HG03558 (cell line): ENCODE measurements around the gene RIMS1.

ENCODE experiments used
- ATAC-seq: cut with Tn5 transposase; IDR thresholded peaks from one replicate; pipeline ENCODE4 v1.9.1; 2021; ENCODE audit warnings: moderate number of reproducible peaks; ENCODE audit not compliant: unreplicated experiment; ENCODE audit errors: extremely low read depth

Gene RIMS1

DNA sequence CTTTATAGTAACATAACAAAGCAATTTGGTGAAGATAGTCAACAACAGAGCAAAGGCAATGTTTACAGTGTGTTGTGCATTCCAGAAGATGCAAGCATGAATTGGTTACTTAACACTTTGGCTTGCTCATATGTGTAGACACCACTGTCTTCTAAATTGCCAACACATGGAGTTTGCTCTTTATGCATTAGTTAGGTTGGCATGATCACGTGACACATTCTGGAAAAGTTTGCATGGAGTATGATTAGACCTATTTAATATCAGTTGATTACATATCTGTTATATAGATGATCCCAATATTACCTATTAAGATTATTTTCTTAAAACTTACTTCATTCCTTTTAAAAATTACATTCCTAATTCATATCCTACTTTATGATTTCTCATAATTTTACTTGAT is 197.6 kb downstream of the RIMS1 start:
- no peak for ATAC-seq

DNA sequence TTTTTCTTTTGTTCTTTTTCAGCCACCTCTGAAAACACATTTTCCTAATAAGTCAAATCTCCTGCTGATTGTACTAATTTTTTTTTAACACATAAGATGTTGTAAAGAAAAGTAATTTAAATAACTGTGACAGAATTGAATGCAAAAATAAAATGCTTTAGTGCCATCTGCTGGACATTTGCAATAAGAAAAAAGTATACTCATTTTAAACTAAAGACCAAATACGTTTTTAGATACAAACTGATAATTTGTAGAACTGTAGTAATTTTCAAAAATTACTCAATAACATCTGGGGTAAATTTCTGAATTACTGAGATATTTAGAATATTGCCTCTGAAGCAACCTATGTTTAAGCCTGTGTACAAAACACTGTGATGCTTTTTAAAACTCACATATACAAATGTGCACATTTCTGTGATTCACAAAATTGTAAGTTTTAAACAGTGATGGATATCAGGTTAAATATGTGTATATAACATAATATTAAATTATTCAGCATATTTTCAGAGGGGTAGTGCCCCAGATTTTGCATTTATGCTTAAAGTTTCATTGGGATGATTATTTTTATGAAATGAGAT is 198.7 kb downstream of the RIMS1 start:
- ATAC-seq, result no peak

DNA sequence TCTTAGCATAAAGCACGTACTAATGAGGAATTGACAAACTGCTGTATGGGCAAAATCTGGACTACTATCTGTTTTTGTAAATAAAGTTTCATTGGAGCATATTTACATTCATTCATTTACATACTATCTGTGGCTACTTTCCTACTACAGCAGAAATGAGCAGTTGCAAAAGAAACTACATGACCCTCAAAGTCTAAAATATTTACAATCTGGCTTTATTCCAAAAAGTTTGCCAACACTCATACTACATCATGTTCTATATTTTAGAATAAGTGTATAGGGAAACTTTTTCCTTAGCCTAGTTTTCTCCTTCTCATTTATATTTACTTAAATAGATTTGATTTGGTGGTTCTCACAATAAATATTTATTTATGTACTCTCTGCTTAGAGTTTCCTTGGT is 208.2 kb downstream of the RIMS1 start:
- ATAC-seq, result no peak

DNA sequence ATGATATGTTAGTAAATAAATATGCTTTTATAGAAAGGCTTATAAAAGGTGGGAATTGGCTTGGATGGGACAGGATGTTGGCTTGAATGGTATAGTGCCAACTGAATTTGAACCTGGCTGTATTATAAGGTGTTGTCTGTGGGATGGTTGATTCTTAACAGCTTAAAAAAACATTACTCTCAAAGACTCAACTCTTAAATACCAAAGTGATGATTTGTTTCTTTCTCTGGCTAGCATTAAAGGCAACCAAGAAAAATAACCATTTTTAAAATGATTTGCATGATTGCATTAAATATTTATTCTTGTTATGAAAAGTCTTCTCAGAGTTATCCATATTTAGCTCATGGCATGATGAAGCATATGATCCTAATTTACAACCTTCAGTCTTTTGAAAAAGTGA is 216.2 kb downstream of the RIMS1 start:
- no peak for ATAC-seq

DNA sequence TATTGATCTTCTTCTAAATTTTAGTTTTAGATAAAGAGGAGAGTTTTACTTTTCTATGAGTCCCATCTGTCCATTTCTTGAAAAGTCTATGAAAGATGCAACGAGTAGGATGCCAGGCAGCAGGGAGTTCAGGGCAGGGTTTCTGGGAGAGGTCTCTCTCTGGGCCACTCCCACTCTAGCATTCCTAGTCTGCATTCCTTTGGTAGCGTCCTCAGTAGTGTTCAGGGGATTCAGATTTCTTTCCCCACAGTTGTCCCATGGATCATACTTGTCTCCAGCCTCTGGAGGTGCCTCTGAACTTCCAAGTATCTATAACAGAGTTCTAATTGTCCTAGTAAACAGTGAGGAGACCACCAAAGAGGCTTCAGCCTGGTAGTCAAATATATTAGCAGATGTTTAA is 225.3 kb downstream of the RIMS1 start:
- ATAC-seq, result no peak

DNA sequence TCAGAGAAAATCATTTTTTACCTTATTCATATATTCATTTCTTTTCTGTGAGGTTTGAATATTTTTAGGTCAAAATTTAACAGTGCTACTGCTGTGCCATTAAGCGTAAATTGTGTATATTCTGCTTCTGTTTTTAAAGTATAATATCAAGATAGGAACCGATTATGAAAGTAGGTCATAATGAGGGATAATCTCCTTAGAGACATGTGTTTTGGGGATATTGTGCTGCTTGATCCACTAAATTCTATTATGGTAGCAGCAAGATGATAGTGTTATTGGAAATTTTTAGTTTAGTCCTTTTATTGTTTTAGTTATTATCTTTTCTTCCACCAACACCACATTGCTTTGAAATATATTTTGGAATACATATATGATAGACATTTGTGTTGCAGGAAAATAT is 244.0 kb downstream of the RIMS1 start:
- ATAC-seq, result no peak

DNA sequence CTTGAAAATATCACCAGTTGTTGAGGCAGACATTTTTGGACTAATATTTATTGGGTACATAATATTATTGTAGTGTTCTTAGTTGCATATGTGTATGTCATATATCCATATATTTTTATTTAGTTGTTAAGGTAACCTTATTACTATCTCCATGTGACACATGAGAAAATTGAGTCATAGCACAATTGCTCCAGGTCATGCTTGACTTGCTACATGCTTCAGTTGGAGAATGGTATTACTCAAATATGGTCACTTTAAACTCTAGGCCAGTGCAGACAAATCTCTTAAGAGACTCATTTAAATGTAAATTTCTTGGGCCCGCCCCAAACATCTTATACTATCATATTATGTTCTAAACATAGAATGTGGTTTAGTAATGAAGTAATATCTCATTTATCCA is 246.1 kb downstream of the RIMS1 start:
- ATAC-seq, result no peak

DNA sequence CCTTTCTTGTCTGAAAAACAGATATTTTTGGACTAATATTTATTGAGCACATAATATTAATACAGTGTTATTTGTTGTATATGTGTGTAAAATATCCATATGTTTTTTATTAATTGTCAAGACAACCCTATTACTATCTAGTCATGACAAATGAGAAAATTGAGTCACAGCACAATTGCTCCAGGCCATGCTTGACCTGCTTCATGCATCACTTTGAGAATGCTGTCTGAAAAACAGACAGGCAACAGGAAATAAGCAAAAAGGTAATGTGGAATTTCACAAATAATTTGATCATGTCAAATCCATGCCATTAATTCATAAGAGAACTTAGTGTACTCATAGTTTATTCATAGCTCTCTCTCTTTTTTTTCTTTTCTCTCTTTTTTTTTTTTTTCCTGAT is 246.5 kb downstream of the RIMS1 start:
- ATAC-seq, result no peak

DNA sequence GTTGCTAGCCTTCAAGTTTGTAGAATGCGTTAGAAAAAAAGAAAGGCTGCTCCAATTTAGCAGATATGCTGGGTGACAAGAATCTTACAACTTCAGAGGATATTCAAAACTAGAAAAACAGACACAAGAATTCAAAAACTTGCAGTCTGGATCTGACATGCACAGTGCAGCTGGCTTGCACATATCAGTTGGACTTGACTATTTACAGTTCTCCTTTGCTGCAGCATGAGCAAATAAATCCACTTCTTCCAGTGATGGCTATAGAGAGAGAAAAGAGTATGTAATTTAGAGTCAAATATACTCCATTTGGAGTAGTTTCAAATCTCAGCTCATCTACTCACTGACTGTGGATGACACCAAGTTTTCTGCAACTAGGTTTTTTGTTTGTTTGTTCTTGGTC is 247.0 kb downstream of the RIMS1 start:
- ATAC-seq, result no peak

DNA sequence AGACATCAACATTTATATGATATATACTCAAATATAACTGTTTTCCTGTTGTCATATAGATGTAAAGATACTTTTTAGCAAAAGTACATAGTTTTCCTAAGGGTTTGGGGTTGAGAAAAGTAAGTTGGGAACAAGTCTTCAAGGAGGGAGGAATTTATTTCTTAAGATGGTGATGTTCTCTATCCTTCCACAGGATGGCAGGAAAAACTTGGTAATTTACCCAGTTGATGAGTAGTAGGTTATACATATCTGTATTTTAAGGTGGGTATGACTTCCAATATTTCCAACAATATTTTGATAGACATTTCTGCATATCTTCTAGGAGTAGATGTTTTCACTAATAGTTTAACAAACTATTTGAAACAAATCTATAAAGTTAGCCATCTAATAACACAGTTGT is 254.4 kb downstream of the RIMS1 start:
- no peak for ATAC-seq

DNA sequence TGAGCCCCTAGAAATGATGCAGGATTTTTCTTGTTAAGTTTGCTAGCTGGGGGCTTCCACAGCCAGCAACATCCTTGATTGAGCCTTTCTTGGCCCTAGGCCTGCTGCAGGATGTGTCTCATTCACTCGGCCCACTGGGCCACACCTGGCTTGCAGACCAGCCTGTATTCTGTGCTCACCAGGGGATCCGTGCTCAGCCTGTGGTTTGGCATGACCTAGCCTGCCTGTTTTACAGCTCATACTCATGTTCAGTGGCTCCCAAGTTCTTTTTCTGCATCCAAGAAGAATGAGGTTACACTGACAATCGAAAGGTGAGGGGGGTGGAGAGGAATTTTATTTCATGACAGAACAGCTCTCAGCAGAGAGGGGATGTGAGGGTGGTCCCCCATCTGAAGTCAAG is 263.4 kb downstream of the RIMS1 start:
- no peak for ATAC-seq

DNA sequence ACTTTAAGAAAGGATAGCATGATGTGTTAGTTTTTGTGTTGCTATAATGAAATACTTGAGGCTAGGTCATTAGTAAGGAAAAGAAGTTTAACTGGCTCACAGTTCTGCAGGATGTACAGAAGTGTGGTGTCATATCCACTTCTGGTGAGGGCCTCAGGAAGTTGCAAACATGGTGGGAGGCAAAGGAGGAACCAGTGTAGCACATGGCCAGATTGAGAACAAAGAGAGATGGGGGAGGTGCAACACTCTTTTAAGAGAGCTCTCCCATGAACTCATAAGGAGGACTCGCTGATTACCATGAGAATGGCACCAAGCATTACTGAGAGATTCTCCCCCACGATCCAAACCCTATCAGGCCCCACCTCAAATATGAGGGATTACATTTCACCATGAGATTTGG is 265.4 kb downstream of the RIMS1 start:
- no peak for ATAC-seq

DNA sequence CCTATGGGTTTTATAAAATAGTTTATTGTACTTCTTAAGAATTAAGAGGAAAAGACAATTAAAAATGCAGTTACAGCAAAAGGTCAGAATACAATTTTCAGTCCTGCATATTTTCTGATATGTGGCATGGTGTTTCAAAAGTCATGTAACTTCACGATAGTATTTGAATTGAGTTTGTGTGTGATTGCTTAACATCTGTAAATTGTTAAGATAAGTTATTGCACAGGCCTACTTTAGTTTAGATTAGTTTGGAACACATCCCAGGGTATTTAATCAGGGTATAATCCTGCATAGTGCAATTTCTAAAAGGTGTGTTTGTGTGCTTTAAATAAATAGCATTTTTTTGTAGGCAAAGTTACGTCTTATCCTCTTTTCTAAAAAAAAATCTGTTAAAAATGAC is 289.6 kb downstream of the RIMS1 start:
- no peak for ATAC-seq

DNA sequence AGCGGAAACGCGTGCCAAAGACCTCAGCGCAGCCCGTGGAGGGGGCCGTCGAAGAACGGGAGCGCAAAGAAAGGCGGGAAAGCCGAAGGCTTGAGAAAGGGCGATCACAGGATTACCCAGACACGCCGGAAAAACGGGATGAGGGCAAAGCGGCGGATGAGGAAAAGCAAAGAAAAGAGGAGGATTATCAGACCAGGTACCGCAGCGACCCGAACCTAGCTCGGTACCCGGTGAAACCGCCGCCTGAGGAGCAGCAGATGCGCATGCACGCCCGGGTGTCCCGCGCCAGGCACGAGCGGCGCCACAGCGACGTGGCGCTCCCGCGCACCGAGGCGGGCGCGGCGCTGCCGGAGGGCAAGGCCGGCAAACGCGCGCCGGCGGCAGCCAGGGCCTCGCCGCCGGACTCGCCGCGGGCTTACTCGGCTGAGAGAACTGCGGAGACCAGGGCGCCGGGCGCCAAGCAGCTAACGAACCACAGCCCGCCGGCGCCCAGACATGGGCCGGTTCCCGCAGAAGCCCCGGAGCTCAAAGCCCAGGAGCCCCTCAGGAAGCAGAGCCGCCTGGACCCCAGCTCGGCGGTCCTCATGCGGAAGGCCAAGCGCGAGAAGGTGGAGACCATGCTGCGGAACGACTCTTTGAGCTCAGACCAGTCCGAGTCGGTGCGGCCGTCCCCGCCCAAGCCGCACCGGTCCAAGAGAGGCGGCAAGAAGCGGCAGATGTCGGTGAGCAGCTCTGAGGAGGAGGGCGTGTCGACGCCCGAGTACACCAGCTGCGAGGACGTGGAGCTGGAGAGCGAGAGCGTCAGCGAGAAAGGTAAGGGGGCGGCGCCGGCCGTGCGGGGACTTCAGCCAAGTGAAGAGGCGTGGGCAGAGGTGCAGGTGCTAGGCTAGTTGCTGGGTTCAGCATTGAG is 296.2 kb downstream of the RIMS1 start:
- ATAC-seq, result peak; percentile 50

DNA sequence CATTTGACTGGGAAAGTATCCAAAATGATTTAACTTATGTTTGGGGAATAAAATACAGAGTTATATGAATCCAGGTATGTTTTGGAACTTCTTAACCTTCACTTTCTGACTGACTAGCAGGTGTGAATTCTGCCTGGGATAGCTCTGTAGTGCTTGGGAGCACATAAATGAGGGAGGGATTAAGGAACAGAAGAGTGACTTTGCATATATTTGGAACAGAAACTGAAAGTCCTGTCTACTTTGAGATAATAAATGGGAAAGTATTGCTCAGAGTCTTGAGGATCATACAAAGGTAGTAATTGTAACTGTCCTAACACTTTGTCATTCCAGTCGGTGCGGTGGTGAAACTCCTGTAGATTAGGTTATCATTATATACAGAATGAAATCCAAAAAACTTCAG is 317.6 kb downstream of the RIMS1 start:
- ATAC-seq, result no peak

DNA sequence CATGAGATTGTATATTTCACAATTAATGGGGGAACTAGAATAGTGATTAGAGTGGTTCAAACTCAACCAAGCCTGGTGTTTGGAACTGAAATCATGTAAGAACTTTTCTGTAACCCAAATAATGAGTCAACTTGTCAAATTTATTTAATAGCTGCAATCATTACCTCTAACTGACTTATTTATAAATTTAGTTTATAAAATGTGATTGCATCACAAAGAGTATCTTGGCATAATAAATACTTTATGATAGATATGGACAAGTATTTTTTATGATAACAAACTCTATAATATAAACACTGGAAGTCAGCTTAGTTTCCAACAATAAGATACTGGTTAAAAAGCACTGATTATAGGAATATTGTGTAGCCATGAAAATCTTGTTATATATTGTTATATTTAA is 319.1 kb downstream of the RIMS1 start:
- ATAC-seq, result no peak

DNA sequence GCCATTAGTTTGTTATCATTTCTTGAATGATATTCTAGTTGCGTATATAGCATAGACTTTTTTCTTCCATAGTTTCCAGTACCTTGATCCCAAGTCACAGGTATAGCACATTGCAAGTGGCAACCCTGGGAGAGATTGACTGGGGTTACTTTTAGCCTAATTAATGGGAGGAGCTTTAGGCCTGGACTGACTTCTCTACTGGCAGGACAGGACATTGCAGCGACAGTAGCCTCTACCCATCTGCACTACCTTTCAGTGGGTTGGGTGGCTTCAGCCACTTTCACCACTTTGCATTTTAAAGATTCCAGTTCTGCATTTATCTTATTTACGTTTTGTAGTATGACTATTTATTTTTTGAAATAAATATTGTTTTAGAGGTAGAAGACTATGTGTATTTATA is 320.3 kb downstream of the RIMS1 start:
- no peak for ATAC-seq

DNA sequence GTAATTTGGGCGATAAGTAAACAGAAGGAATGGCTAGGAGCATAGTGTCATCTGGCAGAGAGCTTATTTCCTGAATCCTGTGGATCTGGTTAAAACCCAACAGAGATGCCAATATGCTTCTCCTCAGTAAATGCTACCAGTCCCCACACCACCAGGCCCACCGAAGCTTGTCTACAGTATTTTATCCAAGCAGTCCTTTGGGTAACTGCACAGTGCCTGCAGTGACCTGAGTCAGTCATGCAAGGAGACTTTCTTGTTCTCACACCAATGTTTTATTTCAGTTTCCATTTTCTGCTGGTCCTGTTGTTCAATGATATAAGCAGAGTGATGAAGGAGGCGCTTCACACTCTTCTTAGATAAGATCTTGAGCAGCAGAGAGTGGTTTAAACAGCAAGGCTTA is 326.3 kb downstream of the RIMS1 start:
- ATAC-seq, result no peak

DNA sequence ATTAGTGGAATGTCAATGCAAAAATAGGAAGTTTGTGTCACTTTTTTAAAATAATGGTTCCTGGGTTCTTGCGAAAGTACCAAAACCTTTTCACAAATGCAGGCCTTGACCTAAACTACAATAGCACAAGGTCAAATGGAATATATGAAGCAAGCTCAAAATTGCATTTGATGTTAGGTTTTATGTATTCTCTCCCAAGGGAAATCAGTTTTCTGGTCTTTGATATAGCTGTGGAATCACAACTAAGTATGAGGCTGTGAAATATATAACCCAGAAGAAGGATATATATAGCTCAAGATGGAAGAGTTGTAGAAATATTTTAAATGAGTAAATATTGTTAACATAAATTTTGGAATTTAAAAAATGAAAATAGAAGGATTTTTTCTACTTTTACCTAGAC is 327.3 kb downstream of the RIMS1 start:
- ATAC-seq, result no peak

DNA sequence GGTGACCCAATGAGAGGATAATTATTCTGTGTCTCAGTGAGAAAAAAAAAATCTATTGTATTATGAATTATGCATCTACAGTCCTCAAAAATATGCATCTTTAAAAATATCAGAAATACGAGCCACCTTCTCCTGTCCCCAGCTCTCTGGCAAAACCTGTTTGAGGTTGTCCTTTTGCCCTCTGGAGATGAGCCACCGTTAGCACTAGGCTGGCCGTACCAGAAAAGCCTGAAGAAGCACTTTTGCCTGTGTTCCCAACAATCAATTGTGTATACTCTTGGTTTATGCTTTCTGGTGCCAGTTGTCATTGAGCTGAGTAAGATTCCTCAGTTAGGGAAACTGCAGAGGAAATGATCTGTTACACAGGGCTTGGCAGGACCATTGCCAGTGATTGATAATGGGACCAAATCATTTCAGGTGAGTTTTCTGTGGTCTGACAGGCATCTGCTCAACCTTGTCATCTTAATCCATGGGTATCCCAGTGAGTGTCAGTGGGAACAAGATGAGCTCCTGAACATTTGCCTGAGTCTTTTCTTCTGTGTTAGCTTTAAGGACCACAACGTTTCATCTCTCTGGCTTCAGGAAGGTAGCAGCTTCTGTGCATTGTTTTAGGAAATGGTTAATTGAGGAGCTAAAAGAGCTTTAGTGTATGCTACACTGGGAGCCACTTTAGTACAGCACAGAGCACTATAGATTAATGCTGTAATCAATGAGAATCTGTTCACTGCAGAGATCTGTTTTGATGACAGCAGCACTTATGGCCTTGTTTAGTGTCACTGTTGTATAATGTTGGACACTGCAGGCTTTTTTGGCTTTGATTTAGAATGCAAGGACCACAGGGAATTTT is 330.1 kb downstream of the RIMS1 start:
- no peak for ATAC-seq

DNA sequence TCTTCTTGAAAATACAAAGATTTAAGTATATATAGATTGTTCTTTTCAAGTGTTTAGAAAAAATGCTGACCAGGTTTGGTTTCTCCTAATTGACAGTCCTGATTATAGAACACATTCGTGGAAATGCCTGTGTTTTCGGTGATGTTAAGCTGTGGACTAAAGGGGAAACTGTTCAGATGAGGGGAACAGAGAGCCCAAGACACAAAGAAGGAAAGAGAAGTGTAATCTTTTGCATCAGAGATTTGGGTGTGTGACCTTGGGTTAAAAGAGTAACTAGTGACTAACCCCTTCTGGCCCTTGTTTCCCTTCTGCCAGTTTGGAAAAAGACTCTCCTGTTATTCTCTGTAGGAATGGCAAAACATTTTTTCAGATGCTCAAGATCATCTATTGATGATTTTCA is 331.3 kb downstream of the RIMS1 start:
- no peak for ATAC-seq
